ENCODE measurements around the gene GSG1L.

GRCh38 chr16:28001184-28001583 lies 62.3 kb downstream of the GSG1L start:
- TF ChIP-seq CTCF (IDR thresholded peaks at IDR 0.05; ENCODE audit: low read depth, low read length) (no peak), MAX (IDR thresholded peaks at IDR 0.05; ENCODE audit: low read depth, low read length) (no peak)

Data from NB4 (cell line).